Neural crest cell (in vitro differentiated cells): Measurements from ENCODE around the gene ZNF124. TPM values are rescaled to one million over a fixed set of nuclear protein-coding genes. Genes with fewer than 3 reads are reported as not detected.

Experiments used
- DNase-seq: peaks from one replicate; pipeline ENCODE4 v3.0.0; 2021; ENCODE audit warnings: low read depth, mixed read lengths, low spot score
- H3K27ac Mint-ChIP-seq: one replicate; pipeline ENCODE4 v1.8.0; 2021; ENCODE audit warnings: mild to moderate bottlenecking, mixed read lengths; ENCODE audit not compliant: unreplicated experiment
- H3K27me3 Mint-ChIP-seq: 2 replicates; pipeline ENCODE4 v1.8.0; 2021; ENCODE audit warnings: low read depth, mild to moderate bottlenecking, mixed read lengths
- H3K36me3 Mint-ChIP-seq: 2 replicates; pipeline ENCODE4 v1.8.0; 2021; ENCODE audit warnings: low read depth, mild to moderate bottlenecking, mixed read lengths
- H3K4me1 Mint-ChIP-seq: 2 replicates; pipeline ENCODE4 v1.8.0; 2021; ENCODE audit warnings: mixed read lengths
- H3K4me3 Mint-ChIP-seq: one replicate; pipeline ENCODE4 v1.8.0; 2021; ENCODE audit warnings: mild to moderate bottlenecking, mixed read lengths
- H3K9me3 Mint-ChIP-seq: 2 replicates; pipeline ENCODE4 v1.8.0; 2021; ENCODE audit warnings: mixed read lengths
- CTCF ChIP-seq: fragments of 200-600 bp; sonication (generic); conservative IDR thresholded peaks from 2 replicates; pipeline ENCODE4 v1.5.0; 2021; ENCODE audit warnings: antibody characterized with exemption, mild to moderate bottlenecking
- total RNA-seq: library from RNA; stranded (reverse); gene quantifications from 2 replicates; pipeline ENCODE4 v1.2.1, GENCODE V29; 2021

Gene ZNF124
- total RNA-seq, 1 donor from 2014 or later, result 87.0 TPM

- Mint-ChIP-seq H3K27me3 (no peaks in the 10 kb centered on the region), H3K27ac (no peak overlapping the region), H3K4me1 (peaks cover 12% of the 10 kb centered on the region), H3K36me3 (peaks cover 21% of the 10 kb centered on the region), H3K4me3 (no peak overlapping the region), H3K9me3 (no peaks in the 10 kb centered on the region)
- TF ChIP-seq CTCF, result no peak
- DNase-seq, result no peak
Measured at GRCh38 chr1:247204177-247204647, 32.4 kb upstream of the ZNF124 start.

- no peak for TF ChIP-seq CTCF
- Mint-ChIP-seq H3K4me3 (no peak overlapping the region), H3K9me3 (peaks cover 11% of the 10 kb centered on the region), H3K27me3 (no peaks in the 10 kb centered on the region), H3K27ac (peak overlapping the region; percentile 2), H3K4me1 (no peaks in the 10 kb centered on the region), H3K36me3 (peaks cover 42% of the 10 kb centered on the region)
- DNase-seq, result no peak
Measured at GRCh38 chr1:247198781-247199180, 27.0 kb upstream of the ZNF124 start.

GRCh38 chr1:247193958-247194357, 22.1 kb upstream of the ZNF124 start:
- peaks cover 24% of the 10 kb centered on the region for H3K9me3 Mint-ChIP-seq
- no peaks in the 10 kb centered on the region for H3K27me3 Mint-ChIP-seq
- H3K4me3 Mint-ChIP-seq, result no peak overlapping the region
- no peak overlapping the region for H3K27ac Mint-ChIP-seq
- no peak for TF ChIP-seq CTCF
- H3K4me1 Mint-ChIP-seq, result no peaks in the 10 kb centered on the region
- no peak for DNase-seq
- peaks cover 69% of the 10 kb centered on the region for H3K36me3 Mint-ChIP-seq

GRCh38 chr1:247189981-247190798, 18.4 kb upstream of the ZNF124 start:
- Mint-ChIP-seq H3K4me1 (no peaks in the 10 kb centered on the region), H3K9me3 (peaks cover 24% of the 10 kb centered on the region), H3K27me3 (no peaks in the 10 kb centered on the region), H3K27ac (no peak overlapping the region), H3K4me3 (no peak overlapping the region), H3K36me3 (peaks cover 65% of the 10 kb centered on the region)
- no peak for TF ChIP-seq CTCF
- DNase-seq, result no peak

- Mint-ChIP-seq H3K9me3 (peaks cover 16% of the 10 kb centered on the region), H3K27me3 (no peaks in the 10 kb centered on the region), H3K27ac (no peak overlapping the region), H3K36me3 (peaks cover 38% of the 10 kb centered on the region), H3K4me1 (no peaks in the 10 kb centered on the region), H3K4me3 (no peak overlapping the region)
- DNase-seq, result no peak
- TF ChIP-seq CTCF, result no peak
Measured at GRCh38 chr1:247185667-247186066, 13.8 kb upstream of the ZNF124 start.
